ENCODE results near the gene CAMSAP2. TPM values are rescaled to one million over a fixed set of nuclear protein-coding genes. Genes with fewer than 3 reads are reported as not detected.
A peak's percentile ranks its signal among the peaks of the same experiment; 100 is the strongest.

Gene CAMSAP2
- total RNA-seq, 1 donor from 2014 or later = 47.9 TPM

GRCh38 chr1:200877010-200877409 lies 138.3 kb downstream of the CAMSAP2 start:
- DNase-seq (ENCODE audit: low read depth) = no peak

DNA sequence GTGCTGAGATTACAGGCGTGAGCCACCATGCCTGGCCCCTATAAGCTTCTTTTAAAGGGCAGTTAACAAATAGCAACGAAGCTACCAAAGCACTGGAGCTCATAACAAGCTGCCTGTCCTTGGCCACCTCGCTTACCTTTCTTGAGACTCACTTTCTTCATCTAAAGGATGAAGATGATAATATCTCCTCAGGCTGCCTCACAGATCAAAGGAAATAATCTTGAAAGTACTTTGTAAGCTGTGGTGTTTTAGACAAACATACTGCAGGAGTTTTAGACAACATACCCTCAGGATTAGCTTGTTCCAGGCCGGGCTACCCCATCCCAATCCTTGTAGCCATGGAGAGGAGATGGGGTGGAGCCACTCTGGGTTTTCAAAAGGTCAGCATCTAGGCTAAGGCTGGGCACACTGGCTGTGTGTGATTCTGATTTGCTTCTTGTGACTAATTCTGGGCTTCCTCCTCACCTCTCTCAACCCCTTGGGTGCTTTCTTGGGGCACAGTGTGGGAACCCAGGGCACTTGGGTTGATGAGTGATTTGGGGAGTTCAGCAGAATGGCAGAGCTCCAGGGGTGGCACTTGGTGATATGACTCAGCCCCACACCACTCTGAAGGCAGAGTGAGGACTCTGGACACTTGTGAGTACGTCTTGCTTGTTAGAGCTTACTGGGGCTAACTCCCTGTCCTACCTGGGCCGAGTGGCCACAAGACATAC lies 139.3 kb downstream of the CAMSAP2 start:
- DNase-seq (ENCODE audit: low read depth) = no peak

DNA sequence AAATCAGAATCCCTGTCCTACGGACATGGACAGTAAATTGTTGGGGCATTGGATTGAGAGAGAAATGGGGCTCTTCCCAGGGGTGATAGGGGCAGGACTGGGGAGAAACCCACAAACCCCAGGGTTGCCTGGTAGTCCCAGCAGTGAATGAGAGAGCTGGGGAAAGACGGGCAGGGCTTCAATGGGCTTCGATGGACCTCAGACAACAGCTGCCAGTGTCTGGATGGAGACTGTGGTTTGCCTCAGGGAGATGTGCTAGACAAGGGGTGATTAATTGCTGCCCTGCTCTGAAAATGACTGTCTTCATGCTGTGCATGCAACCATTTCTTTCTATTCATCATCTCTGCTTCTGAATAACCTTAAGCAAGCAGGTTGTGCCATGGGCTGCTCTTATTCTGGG lies 141.5 kb downstream of the CAMSAP2 start:
- DNase-seq (ENCODE audit: low read depth) = peak; percentile 90

DNA sequence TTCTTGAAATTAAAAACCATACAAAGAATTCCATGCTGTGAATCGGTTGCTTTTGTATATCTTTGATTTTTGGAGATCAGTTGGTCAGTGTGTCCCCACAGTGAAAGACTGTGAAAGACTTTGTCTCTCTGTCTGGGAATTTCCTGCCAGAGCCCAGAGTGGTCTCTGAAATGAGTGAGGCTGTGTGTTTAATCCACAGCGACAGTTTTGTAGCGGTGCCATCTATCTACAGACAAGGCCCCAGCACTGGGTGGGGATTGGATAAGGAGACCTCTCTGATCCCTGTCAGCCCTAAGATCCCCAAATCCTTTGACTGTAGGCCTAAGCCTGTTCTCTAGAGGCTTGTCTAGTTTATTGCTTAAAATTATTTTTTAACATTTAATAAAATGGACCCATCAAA lies 144.4 kb downstream of the CAMSAP2 start:
- no peak for DNase-seq (ENCODE audit: low read depth)

- DNase-seq (ENCODE audit: low read depth) = no peak
These were observed 147.1 kb downstream of the CAMSAP2 start for GRCh38 chr1:200885623-200886402.

DNA sequence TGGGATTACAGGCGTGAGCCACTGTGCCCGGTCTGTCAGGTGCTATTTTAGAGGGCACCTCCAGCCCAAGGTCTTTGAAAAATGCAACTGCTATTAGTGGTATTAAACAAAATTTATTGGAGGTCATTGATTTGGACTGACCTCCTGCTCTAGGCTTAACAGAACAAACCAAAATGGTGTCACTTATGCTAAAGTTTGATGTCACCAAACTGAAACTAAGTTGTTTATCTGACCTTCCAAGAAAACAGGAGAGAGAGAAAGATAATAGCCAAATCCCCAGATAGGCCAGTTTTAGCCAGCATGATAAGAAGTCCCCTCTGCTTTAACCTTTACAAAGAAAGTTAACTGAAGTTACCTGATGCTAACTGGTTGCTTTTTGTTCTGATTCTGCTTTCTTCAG lies 147.9 kb downstream of the CAMSAP2 start:
- no peak for DNase-seq (ENCODE audit: low read depth)

- DNase-seq (ENCODE audit: low read depth) = no peak
These were observed 148.3 kb downstream of the CAMSAP2 start for GRCh38 chr1:200887036-200887435.

DNA sequence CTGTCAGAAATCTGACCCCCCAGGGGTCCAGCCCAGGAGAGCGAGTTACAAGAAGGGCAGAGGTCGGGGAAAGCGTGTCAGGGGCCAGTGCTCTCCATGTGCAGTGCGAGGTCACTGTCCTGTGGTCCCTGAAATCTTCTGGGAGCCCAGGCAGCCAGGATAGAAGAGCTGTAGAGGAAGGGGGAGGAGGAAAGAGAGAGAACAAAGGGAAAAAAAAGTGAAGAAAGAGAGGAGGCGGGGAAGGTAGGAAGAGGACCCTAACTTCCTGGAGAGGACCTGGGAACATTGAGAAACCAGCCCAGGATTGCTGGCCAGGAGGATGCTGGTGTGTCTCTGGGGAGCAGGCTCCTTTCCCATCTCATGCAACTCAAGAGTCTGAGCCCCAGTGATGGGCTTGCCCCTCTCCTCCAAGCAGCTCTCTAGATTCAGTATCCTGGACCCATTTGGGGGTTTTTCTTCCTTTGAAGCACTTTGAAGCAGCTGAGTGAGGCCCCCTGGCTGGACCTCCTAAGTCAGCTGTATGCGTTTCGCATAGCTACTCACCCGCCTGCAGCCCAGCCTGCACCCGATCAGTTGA lies 149.2 kb downstream of the CAMSAP2 start:
- no peak for DNase-seq (ENCODE audit: low read depth)

DNA sequence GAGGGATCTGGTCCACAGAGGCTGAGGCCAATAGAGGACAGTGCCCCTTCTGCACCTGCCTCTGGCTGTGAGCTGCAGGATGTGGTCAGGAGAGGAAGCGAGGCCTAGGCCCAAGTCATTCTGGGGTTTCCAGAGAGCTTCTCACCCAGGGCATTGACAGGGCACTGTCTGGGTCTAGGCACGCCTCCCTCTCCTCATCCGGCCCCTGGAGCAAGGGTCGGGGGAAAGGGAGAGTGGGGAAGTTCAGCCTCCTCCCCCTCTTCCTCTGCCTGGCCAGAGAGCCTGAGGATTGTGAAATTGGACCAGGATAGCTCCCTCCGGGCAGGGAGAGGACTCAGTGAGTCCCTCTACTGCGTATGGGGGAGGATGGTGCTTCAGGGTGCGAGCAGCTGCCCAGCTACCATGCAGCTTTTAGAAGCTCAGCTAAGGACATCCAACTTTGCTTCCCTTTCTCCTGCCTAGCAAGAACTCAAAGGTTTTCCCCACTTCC lies 149.7 kb downstream of the CAMSAP2 start:
- DNase-seq (ENCODE audit: low read depth) = peak; percentile 24

DNA sequence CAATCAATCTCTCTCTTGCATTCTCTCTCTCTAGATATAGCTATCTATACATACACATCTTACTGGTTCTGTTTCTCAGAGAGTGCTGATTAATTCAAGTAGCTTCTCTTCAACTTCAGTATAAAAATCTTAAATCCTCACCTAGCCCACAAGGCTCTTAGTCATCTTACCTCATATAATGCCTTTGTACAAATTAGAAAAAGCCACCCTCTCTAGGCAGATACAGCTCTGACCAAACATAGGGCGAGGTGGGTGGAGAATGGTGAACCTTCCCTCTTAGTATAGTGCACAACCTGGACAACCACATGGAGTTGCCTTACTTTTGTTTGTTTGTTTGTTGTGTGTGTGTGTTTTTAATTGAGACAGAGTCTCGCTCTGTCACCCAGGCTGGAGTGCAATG lies 150.9 kb downstream of the CAMSAP2 start:
- no peak for DNase-seq (ENCODE audit: low read depth)

DNA sequence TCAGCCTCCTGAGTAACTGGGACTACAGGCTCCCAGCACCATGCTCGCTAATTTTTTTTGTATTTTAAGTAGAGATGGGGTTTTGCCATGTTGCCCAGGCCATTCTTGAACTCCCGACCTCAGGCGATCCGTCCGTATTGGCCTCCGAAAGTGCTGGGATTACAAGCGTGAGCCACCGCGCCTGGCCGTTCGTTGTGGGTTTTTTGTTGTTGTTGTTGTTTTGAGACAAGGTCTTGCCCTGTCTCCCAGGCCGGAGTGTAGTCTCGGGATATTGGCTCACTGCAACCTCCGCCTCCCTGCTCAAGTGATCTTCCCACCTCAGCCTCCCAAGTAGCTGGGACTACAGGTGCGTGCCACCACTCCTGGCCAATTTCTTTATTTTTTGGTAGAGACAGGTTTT lies 151.3 kb downstream of the CAMSAP2 start:
- DNase-seq (ENCODE audit: low read depth) = no peak

GRCh38 chr1:200890818-200891773 lies 152.4 kb downstream of the CAMSAP2 start:
- peak; percentile 70 for DNase-seq (ENCODE audit: low read depth)

DNA sequence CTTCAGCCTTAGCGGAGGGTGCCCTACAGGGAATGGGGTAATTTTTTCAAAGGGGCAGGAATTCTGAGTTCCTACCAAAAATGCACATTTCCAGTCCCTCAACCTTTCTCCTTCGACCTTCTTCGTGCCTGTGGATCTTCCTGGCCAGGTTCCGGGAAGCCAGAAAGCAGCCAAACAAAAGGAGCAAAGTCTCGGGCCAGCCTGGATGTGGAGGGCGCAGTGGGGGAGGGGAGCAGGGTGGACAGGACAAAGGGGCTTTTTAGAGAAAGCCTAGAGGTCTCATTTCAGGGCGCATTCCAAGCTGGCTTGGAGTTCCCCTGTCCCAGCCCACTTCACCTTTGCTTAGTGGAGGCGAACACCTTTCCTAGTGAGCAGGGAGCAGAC lies 153.1 kb downstream of the CAMSAP2 start:
- no peak for DNase-seq (ENCODE audit: low read depth)

- DNase-seq (ENCODE audit: low read depth) = no peak
These were observed 153.9 kb downstream of the CAMSAP2 start for GRCh38 chr1:200892546-200892945.

GRCh38 chr1:200892958-200893357 lies 154.3 kb downstream of the CAMSAP2 start:
- DNase-seq (ENCODE audit: low read depth) = no peak

DNA sequence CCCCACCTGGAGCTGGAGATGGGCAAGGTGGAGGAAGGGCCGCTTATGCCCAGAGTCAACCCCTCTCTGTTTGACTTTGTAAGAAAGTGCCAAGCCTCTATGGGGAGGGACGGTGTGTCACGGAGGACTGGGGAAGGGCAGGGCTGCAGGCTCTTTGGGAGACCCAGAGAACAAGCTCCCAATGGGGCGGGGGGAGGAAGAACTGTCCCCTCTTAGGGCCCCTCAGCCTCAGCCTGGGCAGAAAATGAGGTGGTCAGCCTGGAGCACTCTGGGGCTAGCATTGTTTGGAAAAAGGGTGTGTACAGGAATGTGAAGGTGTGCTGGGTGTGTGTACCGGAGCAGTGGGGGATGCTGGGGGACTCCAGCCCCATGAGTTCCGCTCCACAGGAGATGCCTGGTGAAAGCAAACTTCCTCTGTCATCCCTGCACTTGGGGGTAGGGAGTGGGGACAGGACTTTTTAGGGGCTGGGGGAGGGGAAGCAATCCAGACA lies 154.8 kb downstream of the CAMSAP2 start:
- DNase-seq (ENCODE audit: low read depth) = no peak

GRCh38 chr1:200894712-200895442 lies 156.2 kb downstream of the CAMSAP2 start, which contains the start of gene INAVA:
INAVA (plus strand) TSS chr1:200894900; CDS start chr1:200898401, 3,501 bp downstream.
- no peak for DNase-seq (ENCODE audit: low read depth)

DNA sequence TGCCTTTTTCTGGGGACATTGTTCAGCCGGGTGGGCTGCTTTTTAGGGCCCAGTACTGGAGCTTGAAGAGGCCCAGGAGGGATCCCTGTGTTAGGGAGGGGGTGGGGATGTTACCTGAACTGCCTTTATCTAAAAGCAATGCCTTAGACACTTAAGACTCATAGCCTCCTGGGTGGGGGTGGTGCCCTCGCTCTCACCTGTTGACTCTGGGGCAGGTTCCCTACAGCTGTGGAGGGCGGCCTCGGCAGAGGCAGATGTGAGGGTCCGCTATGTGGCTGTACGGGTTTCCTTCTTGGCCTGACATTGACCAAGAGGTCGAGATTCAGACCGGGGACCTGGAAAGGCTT lies 156.7 kb downstream of the CAMSAP2 start:
- DNase-seq (ENCODE audit: low read depth) = no peak

DNA sequence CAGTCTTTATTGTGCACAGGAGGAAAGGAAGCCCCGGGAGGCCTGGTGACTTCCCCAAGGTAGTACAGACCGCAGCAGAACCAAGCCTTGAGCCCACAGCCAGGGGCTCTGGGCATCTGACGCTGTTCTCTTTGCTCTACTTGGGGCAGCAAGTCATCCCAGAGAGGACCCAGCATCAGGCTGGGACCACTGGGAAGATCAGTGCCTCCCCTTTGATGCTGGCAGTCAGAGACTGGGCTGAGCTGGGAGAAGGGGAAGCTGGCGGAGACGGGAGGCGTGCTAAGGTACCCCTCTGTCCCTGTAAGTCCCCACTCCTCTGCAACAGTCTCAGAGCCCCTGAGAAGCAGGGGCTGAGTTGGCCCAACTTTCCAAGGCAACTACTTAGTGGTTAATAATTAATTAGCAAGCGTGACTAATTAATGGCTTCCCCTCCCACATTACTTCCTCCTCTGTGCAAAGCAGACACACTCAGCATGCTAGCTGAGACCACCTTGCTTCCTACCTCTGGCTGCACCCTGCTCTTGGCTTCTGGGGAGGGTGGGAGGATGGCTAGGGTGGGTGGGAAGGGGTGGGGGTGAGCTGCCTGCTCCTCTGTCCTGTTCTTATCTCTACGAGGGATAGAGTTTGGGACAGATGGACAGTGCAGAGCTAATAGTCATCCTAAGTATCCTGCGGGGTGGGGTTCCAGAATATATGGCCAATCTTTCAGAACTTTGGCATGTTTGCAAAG lies 157.3 kb downstream of the CAMSAP2 start:
- no peak for DNase-seq (ENCODE audit: low read depth)
